IMR-90 (cell line): ENCODE data around the gene SYT17. TPM values are rescaled to one million over a fixed set of nuclear protein-coding genes. Genes with fewer than 3 reads are reported as not detected.

ENCODE experiments used
- ATAC-seq: fragments of 200-7000 bp; cut with Tn5 transposase; 2 replicates; pipeline ENCODE4 v1.9.1; 2020; ENCODE audit warnings: low read depth, mild to moderate bottlenecking, moderate library complexity
- BruUV-seq: library from RNA; stranded (reverse); fragments of 400-500 nt; replicated peaks from 2 replicates; lab custom pipeline; 2021; lab: Mats Ljungman, UMichigan
- CTCF ChIA-PET: fragments of 300-600 bp; formaldehyde crosslinking; extraction: SDS; loops from one replicate; lab custom pipeline; 2021; ENCODE audit warnings: antibody characterized with exemption; lab: Yijun Ruan, JAX
- POLR2A ChIA-PET: fragments of 300-600 bp; sonication (Branson Sonifier 250); formaldehyde crosslinking; loops from one replicate; lab custom pipeline; 2022; ENCODE audit warnings: antibody characterized with exemption; ENCODE audit not compliant: unreplicated experiment; lab: Charles Lee
- DNase-seq: peaks from one replicate; pipeline ENCODE4 v3.0.0; 2013
- H2AFZ ChIP-seq: replicated peaks from 2 replicates; pipeline ENCODE3; 2013; ENCODE audit warnings: low read length, mild to moderate bottlenecking; ENCODE audit not compliant: poor library complexity
- H2AK5ac ChIP-seq: 2 replicates; pipeline ENCODE4 v1.6.1; 2013; ENCODE audit warnings: low read depth, low read length, inconsistent platforms
- H2AK9ac ChIP-seq: replicated peaks from 2 replicates; pipeline ENCODE3; 2013; ENCODE audit warnings: mild to moderate bottlenecking, low read depth, low read length, moderate library complexity; ENCODE audit not compliant: poor library complexity
- H2BK120ac ChIP-seq: 2 replicates; pipeline ENCODE4 v1.6.1; 2013; ENCODE audit warnings: low read depth, low read length, inconsistent platforms
- H2BK15ac ChIP-seq: 3 replicates; pipeline ENCODE4 v1.6.1; 2013; ENCODE audit warnings: low read depth, low read length, inconsistent platforms
- H2BK20ac ChIP-seq: 2 replicates; pipeline ENCODE4 v1.6.1; 2013; ENCODE audit warnings: low read depth, mild to moderate bottlenecking, inconsistent platforms, low read length, moderate library complexity
- H2BK5ac ChIP-seq: 2 replicates; pipeline ENCODE4 v1.6.1; 2013; ENCODE audit warnings: mild to moderate bottlenecking, low read depth, low read length, inconsistent platforms; ENCODE audit not compliant: poor library complexity, severe bottlenecking
- H3K14ac ChIP-seq: replicated peaks from 2 replicates; pipeline ENCODE4 v1.6.1; 2013; ENCODE audit warnings: low read depth, low read length, inconsistent platforms
- H3K18ac ChIP-seq: 2 replicates; pipeline ENCODE4 v1.6.1; 2013; ENCODE audit warnings: low read depth, low read length, control low read depth
- H3K23ac ChIP-seq: 2 replicates; pipeline ENCODE4 v1.6.1; 2013; ENCODE audit warnings: low read depth, low read length, inconsistent platforms
- H3K27ac ChIP-seq: 2 replicates; pipeline ENCODE4 v1.5.1; 2013; ENCODE audit warnings: mild to moderate bottlenecking, control low read depth, low read length; ENCODE audit not compliant: insufficient read depth
- H3K27me3 ChIP-seq: 2 replicates; pipeline ENCODE4 v1.6.1; 2013; ENCODE audit warnings: low read length; ENCODE audit not compliant: control insufficient read depth, insufficient read depth
- H3K36me3 ChIP-seq: 2 replicates; pipeline ENCODE4 v1.6.1; 2013; ENCODE audit warnings: low read length, mixed read lengths; ENCODE audit not compliant: control insufficient read depth, insufficient read depth
- H3K4ac ChIP-seq: 2 replicates; pipeline ENCODE4 v1.6.1; 2013; ENCODE audit warnings: low read depth, low read length, inconsistent platforms
- H3K4me1 ChIP-seq: 2 replicates; pipeline ENCODE4 v1.6.1; 2013; ENCODE audit warnings: low read length, mixed read lengths; ENCODE audit not compliant: control insufficient read depth, insufficient read depth
- H3K4me2 ChIP-seq: 2 replicates; pipeline ENCODE4 v1.6.1; 2013; ENCODE audit warnings: low read depth, mild to moderate bottlenecking, control low read depth, low read length, moderate library complexity
- H3K4me3 ChIP-seq: 2 replicates; pipeline ENCODE4 v1.5.1; 2013; ENCODE audit warnings: low read depth, mild to moderate bottlenecking, control low read depth, low read length, moderate library complexity; ENCODE audit not compliant: insufficient read depth
- H3K56ac ChIP-seq: 2 replicates; pipeline ENCODE4 v1.6.1; 2013; ENCODE audit warnings: low read length, inconsistent platforms; ENCODE audit not compliant: insufficient read depth; ENCODE audit errors: extremely low read depth
- H3K79me1 ChIP-seq, 2 experiments: 2 replicates each; pipeline ENCODE4 v1.6.1; 2013; ENCODE audit warnings: low read length in 2 of 2, inconsistent platforms in 1 of 2, low read depth in 1 of 2
- H3K9ac ChIP-seq: 2 replicates; pipeline ENCODE4 v1.6.1; 2013; ENCODE audit warnings: low read depth, low read length, control low read depth
- H3K9me1 ChIP-seq: 2 replicates; pipeline ENCODE4 v1.6.1; 2013; ENCODE audit warnings: low read length, inconsistent platforms; ENCODE audit not compliant: insufficient read depth
- H3K9me3 ChIP-seq: 2 replicates; pipeline ENCODE4 v1.6.1; 2013; ENCODE audit warnings: low read length; ENCODE audit not compliant: control insufficient read depth, insufficient read depth
- H4K20me1 ChIP-seq: 2 replicates; pipeline ENCODE4 v1.6.1; 2013; ENCODE audit warnings: low read length, inconsistent platforms; ENCODE audit not compliant: insufficient read depth
- H4K5ac ChIP-seq: 2 replicates; pipeline ENCODE4 v1.6.1; 2013; ENCODE audit warnings: mild to moderate bottlenecking, low read depth, low read length, control low read depth
- H4K8ac ChIP-seq, 2 experiments: 2 replicates each; pipeline ENCODE4 v1.6.1; 2013; ENCODE audit warnings: low read depth in 2 of 2, low read length in 2 of 2, control low read depth in 1 of 2, inconsistent platforms in 1 of 2
- H4K91ac ChIP-seq: 2 replicates; pipeline ENCODE4 v1.6.1; 2013; ENCODE audit warnings: low read depth, low read length, inconsistent platforms; ENCODE audit not compliant: insufficient read depth
- FOS ChIP-seq: fragments of 150-350 bp; IDR thresholded peaks from 2 replicates; pipeline ENCODE4 v1.6.1; 2016; ENCODE audit warnings: low read depth, low read length
- MAFK ChIP-seq: IDR thresholded peaks from 2 replicates; pipeline ENCODE4 v1.6.1; 2012; ENCODE audit warnings: low read depth, low read length, improper control_type of control experiment
- MAZ ChIP-seq: IDR thresholded peaks from 2 replicates; pipeline ENCODE4 v1.6.1; 2012; ENCODE audit warnings: low read depth, mild to moderate bottlenecking, low read length, improper control_type of control experiment, moderate library complexity, borderline replicate concordance
- MXI1 ChIP-seq: IDR thresholded peaks from 2 replicates; pipeline ENCODE4 v1.6.1; 2012; ENCODE audit warnings: low read depth, mild to moderate bottlenecking, low read length, moderate library complexity, borderline replicate concordance
- RCOR1 ChIP-seq: IDR thresholded peaks from 2 replicates; pipeline ENCODE4 v1.6.1; 2012; ENCODE audit warnings: mild to moderate bottlenecking, low read length, improper control_type of control experiment; ENCODE audit not compliant: insufficient replicate concordance
- RFX5 ChIP-seq: IDR thresholded peaks from 2 replicates; pipeline ENCODE4 v1.8.0; 2012; ENCODE audit warnings: low read depth, mild to moderate bottlenecking, low read length, moderate library complexity
- SMC3 ChIP-seq: fragments of 150-350 bp; IDR thresholded peaks from 2 replicates; pipeline ENCODE4 v1.6.1; 2016; ENCODE audit warnings: low read depth, mild to moderate bottlenecking, antibody characterized with exemption, low read length, moderate library complexity
- USF2 ChIP-seq: fragments of 150-350 bp; IDR thresholded peaks from 2 replicates; pipeline ENCODE4 v1.6.1; 2017; ENCODE audit warnings: mild to moderate bottlenecking, antibody characterized with exemption, low read length, low read depth
- WGBS, 2 experiments: methylation state at CpG; one replicate each; pipeline versions ENCODE4 v1.1.5 to v1.1.7; 2013; ENCODE audit warnings: missing lambda C conversion rate in 2 of 2; ENCODE audit not compliant: insufficient read length in 1 of 2; ENCODE audit errors: extremely low coverage in 2 of 2; 5-methylcytosine and 5-hydroxymethylcytosine counted together
- dilution Hi-C: fragments of 300-500 bp; cut with HindIII; formaldehyde crosslinking; loops from one replicate; pipeline ENCODE4 v1.14.3; 2018; ENCODE audit warnings: low sequenced_read_pairs; ENCODE audit not compliant: unreplicated experiment
- in situ Hi-C: fragments of 300-500 bp; cut with MboI; formaldehyde crosslinking; loops from 3 replicates; pipeline ENCODE4 v1.14.3; 2019; ENCODE audit warnings: low sequenced_read_pairs, inconsistent platforms, mixed read lengths
- intact Hi-C: fragments of 100-400 bp; cut with micrococcal nuclease; formaldehyde crosslinking; loops from 2 replicates; pipeline ENCODE4 v1.10.0; 2022
- polyA plus RNA-seq, 3 experiments: library from polyadenylated mRNA; depleted of rRNA; stranded (reverse); fragments of >200 nt; gene quantifications; 2 replicates each; pipeline ENCODE4 v1.2.3, GENCODE V29; 2012; ENCODE audit warnings: low replicate concordance in 1 of 3
- total RNA-seq: library from RNA; depleted of rRNA; stranded (reverse); fragments of >200 nt; gene quantifications from 2 replicates; pipeline ENCODE4 v1.2.3, GENCODE V29; 2012
- TF ChIP-seq, protein P1 (sequence below): conservative IDR thresholded peaks from 2 replicates; pipeline ENCODE4 v1.5.1; 2012; ENCODE audit warnings: mild to moderate bottlenecking, low read depth, low read length, improper control_type of control experiment

SYT17 gene
- total and polyA plus RNA-seq, 2 of the 4 experiments (the other 2 are of a cell fraction): not detected

- Histone ChIP-seq H3K4me3 (no peak overlapping the region), H2BK15ac (no peak overlapping the region), H3K36me3 (no peaks in the 10 kb centered on the region), H3K4ac (no peak overlapping the region), H3K27ac (no peak overlapping the region), H3K18ac (no peak overlapping the region), H3K56ac (no peak overlapping the region), H3K23ac (no peak overlapping the region), H3K9ac (no peak overlapping the region), H2AK5ac (no peak overlapping the region), H2BK5ac (no peak overlapping the region), H4K5ac (no peak overlapping the region), H3K9me3 (no peaks in the 10 kb centered on the region), H3K27me3 (no peaks in the 10 kb centered on the region), H3K4me2 (no peak overlapping the region), H2AK9ac (no peak overlapping the region), H3K4me1 (no peaks in the 10 kb centered on the region), H3K9me1 (no peaks in the 10 kb centered on the region), H3K14ac (no peak overlapping the region), H4K8ac (no peak overlapping the region), H2BK120ac (no peak overlapping the region), H3K79me1 (no peaks in the 10 kb centered on the region), H2BK20ac (no peak overlapping the region), H4K20me1 (no peaks in the 10 kb centered on the region), H2AFZ (no peak overlapping the region), H4K91ac (no peak overlapping the region)
- 63% methylated on average over 2 of the region's 2 CpGs; no CpG with 5 or more reads in 1 of the 2 experiments for WGBS, 2 experiments
- BruUV-seq: no TSS peak
- ATAC-seq (no peak), DNase-seq (no peak)
- intact Hi-C loops: no loop called here
- in situ Hi-C loops: no loop called here
- ChIA-PET CTCF (no interaction called here), POLR2A (no interaction called here)
- dilution Hi-C loops: no loop called here
- TF ChIP-seq RCOR1 (no peak), SMC3 (no peak), MAFK (no peak), FOS (no peak), RFX5 (no peak), MXI1 (no peak), USF2 (no peak), MAZ (no peak)
- TF ChIP-seq, protein P1, sequence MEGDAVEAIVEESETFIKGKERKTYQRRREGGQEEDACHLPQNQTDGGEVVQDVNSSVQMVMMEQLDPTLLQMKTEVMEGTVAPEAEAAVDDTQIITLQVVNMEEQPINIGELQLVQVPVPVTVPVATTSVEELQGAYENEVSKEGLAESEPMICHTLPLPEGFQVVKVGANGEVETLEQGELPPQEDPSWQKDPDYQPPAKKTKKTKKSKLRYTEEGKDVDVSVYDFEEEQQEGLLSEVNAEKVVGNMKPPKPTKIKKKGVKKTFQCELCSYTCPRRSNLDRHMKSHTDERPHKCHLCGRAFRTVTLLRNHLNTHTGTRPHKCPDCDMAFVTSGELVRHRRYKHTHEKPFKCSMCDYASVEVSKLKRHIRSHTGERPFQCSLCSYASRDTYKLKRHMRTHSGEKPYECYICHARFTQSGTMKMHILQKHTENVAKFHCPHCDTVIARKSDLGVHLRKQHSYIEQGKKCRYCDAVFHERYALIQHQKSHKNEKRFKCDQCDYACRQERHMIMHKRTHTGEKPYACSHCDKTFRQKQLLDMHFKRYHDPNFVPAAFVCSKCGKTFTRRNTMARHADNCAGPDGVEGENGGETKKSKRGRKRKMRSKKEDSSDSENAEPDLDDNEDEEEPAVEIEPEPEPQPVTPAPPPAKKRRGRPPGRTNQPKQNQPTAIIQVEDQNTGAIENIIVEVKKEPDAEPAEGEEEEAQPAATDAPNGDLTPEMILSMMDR: no peak
Measured at GRCh38 chr16:19314718-19315425, 146.8 kb downstream of the SYT17 start.
